Retinal pigment epithelial cell (primary cell): ENCODE results near the gene CTCFL.

ENCODE experiments used
- DNase-seq: peaks from one replicate; pipeline ENCODE4 v3.0.0-alpha.2; 2010; ENCODE audit warnings: low read depth
- H3K4me3 ChIP-seq: 2 replicates; pipeline ENCODE4 v1.5.1; 2011; ENCODE audit warnings: mild to moderate bottlenecking, low read length, control low read depth, moderate library complexity
- TF ChIP-seq, protein P1 (sequence below): conservative IDR thresholded peaks from 2 replicates; pipeline ENCODE4 v1.5.1; 2011; ENCODE audit warnings: low read depth, low read length, control low read depth, inconsistent platforms

The CTCFL gene

DNA sequence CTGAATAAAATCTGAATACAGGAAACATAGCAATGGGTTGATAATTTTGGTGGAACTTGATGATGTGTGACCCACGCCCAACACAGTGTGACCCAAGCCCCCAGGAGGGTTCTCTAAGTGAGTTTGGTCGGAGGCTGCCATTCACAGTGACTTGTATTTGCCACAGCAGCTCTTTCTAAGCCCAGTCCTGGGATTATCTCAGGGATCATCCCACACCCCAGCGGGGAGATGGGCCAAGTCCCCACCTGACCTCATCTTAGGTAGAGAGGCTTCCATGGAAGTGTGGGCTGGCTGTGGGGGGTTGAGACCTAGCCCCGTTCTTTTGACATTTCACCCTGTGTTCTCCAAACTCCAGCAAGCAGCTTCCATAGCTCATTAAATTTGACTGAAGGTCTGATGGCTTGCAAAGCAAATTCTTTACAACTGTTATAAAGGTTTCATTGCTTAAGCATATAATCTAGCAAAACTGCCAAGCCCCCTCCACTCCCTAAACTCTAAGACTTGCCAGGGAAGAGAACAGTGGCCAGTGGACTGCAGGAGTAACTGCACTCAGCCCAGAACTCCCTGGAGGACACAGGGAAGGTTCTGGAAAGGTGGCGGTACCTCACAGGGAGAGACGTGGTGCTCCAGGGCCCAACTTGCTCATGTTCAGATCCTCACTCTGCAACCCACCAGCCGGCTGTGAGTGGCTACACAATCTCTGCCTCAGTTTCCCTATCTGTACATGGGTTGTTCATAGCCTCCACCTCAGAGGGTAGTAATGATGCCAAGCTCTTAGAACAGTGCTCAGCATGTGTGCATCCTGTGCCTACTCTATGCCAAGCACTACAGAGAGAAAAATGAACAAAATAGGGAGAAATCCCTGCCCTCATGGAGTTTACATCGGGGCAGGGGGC is 35.0 kb upstream of the CTCFL start:
- no peak for DNase-seq
- H3K4me3 ChIP-seq, result no peak overlapping the region
- TF ChIP-seq, protein P1, sequence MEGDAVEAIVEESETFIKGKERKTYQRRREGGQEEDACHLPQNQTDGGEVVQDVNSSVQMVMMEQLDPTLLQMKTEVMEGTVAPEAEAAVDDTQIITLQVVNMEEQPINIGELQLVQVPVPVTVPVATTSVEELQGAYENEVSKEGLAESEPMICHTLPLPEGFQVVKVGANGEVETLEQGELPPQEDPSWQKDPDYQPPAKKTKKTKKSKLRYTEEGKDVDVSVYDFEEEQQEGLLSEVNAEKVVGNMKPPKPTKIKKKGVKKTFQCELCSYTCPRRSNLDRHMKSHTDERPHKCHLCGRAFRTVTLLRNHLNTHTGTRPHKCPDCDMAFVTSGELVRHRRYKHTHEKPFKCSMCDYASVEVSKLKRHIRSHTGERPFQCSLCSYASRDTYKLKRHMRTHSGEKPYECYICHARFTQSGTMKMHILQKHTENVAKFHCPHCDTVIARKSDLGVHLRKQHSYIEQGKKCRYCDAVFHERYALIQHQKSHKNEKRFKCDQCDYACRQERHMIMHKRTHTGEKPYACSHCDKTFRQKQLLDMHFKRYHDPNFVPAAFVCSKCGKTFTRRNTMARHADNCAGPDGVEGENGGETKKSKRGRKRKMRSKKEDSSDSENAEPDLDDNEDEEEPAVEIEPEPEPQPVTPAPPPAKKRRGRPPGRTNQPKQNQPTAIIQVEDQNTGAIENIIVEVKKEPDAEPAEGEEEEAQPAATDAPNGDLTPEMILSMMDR, result no peak

DNA sequence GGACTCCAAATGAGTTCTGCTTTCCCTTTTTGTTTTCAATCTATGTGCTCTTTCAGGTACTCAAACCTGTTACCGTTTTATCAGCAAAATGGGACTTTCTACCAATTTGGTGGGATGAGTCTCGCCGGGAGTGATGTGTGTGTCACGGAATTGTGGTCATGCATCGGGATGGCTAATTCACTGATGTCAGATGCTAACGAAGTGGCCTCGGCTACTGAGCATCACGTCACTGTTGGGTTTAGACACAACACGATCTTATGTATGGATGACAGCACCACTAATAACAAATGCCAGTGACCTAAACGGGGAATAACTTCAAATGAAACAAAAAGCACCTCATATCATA is 34.3 kb upstream of the CTCFL start:
- H3K4me3 ChIP-seq, result no peak overlapping the region
- TF ChIP-seq, protein P1, result no peak
- no peak for DNase-seq

DNA sequence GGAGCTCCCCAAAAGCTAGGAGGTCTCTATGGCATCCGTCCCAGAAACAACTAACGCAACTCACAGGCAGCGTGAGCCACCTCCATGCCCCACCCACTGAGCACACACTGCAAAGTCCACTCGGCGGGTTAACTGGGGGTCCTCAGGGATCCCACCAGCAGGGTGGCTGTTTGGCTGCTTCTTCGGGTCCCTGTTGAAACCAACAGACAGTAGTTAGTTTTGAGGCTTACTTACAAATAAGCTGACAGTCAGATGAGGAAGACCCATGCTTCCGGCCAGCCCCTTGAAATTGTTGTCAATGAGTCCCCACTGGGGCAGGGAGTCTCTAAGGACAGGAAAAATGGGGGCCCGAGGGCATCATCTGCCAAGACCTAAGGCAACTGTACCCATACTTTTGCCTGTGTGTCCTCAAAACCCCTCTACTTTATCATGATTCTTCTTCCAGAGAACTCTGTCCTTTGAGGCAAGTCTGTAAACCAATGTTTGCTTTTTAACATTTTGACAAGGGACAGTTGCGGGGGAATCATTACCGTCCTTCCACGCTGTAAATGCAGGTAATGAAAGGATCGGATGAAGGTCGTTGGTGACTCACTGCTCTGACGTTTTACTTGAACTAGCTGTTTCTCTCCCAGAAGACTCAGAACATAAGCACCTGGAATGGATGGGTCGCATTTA is 33.8 kb upstream of the CTCFL start:
- DNase-seq, result no peak
- no peak overlapping the region for H3K4me3 ChIP-seq
- TF ChIP-seq, protein P1, result no peak

DNA sequence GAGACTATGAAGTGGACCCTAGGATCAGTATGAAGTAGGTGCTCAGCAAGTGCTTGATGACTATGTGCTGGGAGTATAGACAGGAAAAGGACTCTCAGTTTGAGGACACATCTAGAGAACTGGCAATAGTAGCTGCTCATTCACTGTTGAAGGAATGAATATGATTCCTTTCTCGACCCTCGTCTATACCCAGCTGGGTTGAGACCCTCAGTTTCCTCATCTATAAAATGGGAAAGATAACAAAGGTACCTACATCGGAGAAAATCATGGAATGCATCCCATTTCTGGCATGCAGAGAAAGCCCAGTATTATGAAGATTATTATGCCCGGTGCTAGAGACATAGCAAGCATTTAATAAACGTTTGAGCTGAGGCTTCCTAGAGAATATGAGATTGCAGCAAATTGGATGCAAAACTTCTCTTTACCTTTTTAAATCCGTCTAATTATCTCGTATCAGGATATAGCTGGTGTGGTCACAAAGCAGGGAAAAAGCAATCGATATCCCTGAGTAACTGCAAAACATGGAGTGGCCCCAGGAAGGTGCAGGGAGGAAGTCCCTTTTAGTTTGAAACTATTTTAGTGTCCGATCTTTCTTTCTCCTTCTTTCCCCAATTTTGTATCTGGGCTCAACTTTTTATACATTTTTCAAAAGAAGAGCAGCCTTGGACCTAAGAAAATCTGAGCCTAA is 33.1 kb upstream of the CTCFL start:
- no peak for DNase-seq
- no peak overlapping the region for H3K4me3 ChIP-seq
- TF ChIP-seq, protein P1, result no peak

DNA sequence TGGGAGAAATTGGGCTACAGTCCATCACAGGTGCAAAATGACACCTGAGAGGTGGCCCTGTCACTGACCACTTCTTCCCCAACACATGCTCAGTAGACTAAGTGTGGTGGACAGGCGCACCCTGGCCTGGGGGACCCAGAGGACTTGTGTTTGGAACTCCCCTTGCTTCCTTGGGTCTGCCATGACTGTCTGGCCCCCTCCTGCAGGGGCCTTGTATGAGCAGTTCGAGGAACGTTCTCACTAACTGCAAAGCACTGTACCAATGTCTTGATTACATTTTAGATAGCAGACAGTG is 32.0 kb upstream of the CTCFL start:
- TF ChIP-seq, protein P1, result no peak
- DNase-seq, result no peak
- no peak overlapping the region for H3K4me3 ChIP-seq

DNA sequence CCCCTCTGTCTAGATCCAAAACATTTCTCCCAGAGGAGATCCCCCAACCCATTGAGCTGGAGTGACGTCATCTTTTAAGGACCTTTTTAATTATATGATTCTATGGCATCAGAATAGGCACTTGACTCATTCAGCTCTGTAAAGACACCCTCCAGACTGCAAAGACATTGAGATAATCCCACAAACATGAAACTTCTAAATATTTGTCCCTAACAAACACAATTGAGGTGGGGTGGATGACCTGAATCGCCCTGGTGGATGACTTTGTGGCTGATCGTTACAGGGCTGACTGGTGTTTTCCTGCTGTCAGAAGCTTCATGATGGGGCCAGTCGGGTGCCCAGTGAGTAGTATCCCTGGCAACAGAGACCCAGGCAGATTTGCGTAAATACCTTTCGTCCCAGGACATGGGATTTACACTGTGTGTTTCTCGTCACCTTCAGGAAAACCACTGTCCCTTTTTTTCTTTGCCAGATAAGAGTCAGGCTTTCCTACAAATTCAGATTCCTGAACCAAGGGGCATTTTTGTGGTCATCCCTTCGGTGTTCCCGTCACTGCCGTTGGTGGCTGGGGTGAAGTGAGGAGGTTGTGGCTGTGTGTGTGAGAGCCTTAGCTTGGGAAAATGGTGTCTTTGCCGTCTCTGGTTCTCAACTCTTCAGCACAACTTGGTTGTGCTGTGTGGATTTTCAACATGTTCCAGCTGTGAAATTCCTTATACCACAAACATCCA is 30.7 kb upstream of the CTCFL start:
- TF ChIP-seq, protein P1, result no peak
- DNase-seq, result no peak
- H3K4me3 ChIP-seq, result no peak overlapping the region
